CD14-positive monocyte (primary cell): ENCODE data around the gene NUMBL. TPM values are rescaled to one million over a fixed set of nuclear protein-coding genes. Genes with fewer than 3 reads are reported as not detected.

Experiments used
- DNase-seq, 3 donors: peaks; one replicate each; pipeline ENCODE4 v3.0.0-alpha.2; 2011 to 2022
- H2AFZ ChIP-seq: 2 replicates; pipeline ENCODE4 v1.6.0; 2012; ENCODE audit warnings: mild to moderate bottlenecking, low read depth, low read length, inconsistent platforms; ENCODE audit not compliant: insufficient read depth, poor library complexity, severe bottlenecking
- H3K27ac ChIP-seq, 2 donors: 1 replicate in 1 of 2; 2 replicates in 1 of 2; pipeline ENCODE4 v1.5.1; 2012 to 2013; ENCODE audit warnings: low read length in 2 of 2, control low read depth in 1 of 2, inconsistent platforms in 1 of 2, low read depth in 1 of 2, mild to moderate bottlenecking in 1 of 2
- H3K27me3 ChIP-seq, 2 donors: one replicate each; pipeline versions ENCODE4 v1.6.0 to v1.6.1; 2011 to 2013; ENCODE audit warnings: low read length in 2 of 2; ENCODE audit not compliant: control insufficient read depth in 2 of 2, insufficient read depth in 2 of 2
- H3K36me3 ChIP-seq, 2 donors: replicated peaks in 1 of 2; 1 replicate in 1 of 2; 2 replicates in 1 of 2; pipeline versions ENCODE4 v1.5.1 to v1.6.1; 2012 to 2013; ENCODE audit warnings: low read length in 2 of 2, control low read depth in 1 of 2, inconsistent platforms in 1 of 2, mild to moderate bottlenecking in 1 of 2; ENCODE audit not compliant: insufficient read depth in 2 of 2, control insufficient read depth in 1 of 2
- H3K4me1 ChIP-seq, 2 donors: 1 replicate in 1 of 2; 2 replicates in 1 of 2; pipeline versions ENCODE4 v1.5.1 to v1.6.1; 2012 to 2013; ENCODE audit warnings: low read length in 2 of 2, control low read depth in 1 of 2, inconsistent platforms in 1 of 2, mild to moderate bottlenecking in 1 of 2, moderate library complexity in 1 of 2; ENCODE audit not compliant: insufficient read depth in 2 of 2, control insufficient read depth in 1 of 2
- H3K4me2 ChIP-seq: replicated peaks from 2 replicates; pipeline ENCODE3; 2012; ENCODE audit warnings: low read length, moderate library complexity, mild to moderate bottlenecking; ENCODE audit not compliant: poor library complexity, severe bottlenecking; ENCODE audit errors: extremely low read depth
- H3K4me3 ChIP-seq, 3 experiments: fragments of 200-600 bp in 1 of 3; sonication (generic) in 1 of 3; replicated peaks in 1 of 3; 1 replicate in 2 of 3; 2 replicates in 1 of 3; pipeline ENCODE4 v1.5.1; 2011 to 2013; ENCODE audit warnings: low read length in 3 of 3, mild to moderate bottlenecking in 3 of 3, control low read depth in 2 of 3, low read depth in 2 of 3, inconsistent platforms in 1 of 3, moderate library complexity in 1 of 3
- H3K79me2 ChIP-seq: 2 replicates; pipeline ENCODE4 v1.6.0; 2012; ENCODE audit warnings: mild to moderate bottlenecking, control low read depth, inconsistent platforms, low read length, moderate library complexity; ENCODE audit not compliant: insufficient read depth
- H3K9ac ChIP-seq: 2 replicates; pipeline ENCODE4 v1.6.0; 2017; ENCODE audit warnings: low read length, mild to moderate bottlenecking; ENCODE audit not compliant: insufficient read depth, poor library complexity, severe bottlenecking
- H3K9me3 ChIP-seq, 2 donors: replicated peaks in 1 of 2; 1 replicate in 1 of 2; 2 replicates in 1 of 2; pipeline versions ENCODE4 v1.5.1 to v1.6.1; 2012 to 2013; ENCODE audit warnings: low read length in 2 of 2, control low read depth in 1 of 2; ENCODE audit not compliant: control insufficient read depth in 1 of 2, insufficient read depth in 1 of 2
- H4K20me1 ChIP-seq: 2 replicates; pipeline ENCODE4 v1.6.0; 2012; ENCODE audit warnings: mild to moderate bottlenecking, low read length, control low read depth, moderate library complexity; ENCODE audit not compliant: insufficient read depth
- H3K27ac Mint-ChIP-seq, 7 donors: one replicate each; pipeline ENCODE4 v1.8.0; 2020; ENCODE audit warnings: mild to moderate bottlenecking in 7 of 7, mixed read lengths in 7 of 7, moderate library complexity in 6 of 7, inconsistent platforms in 2 of 7
- H3K27me3 Mint-ChIP-seq, 3 donors: one replicate each; pipeline ENCODE4 v1.8.0; 2021 to 2022; ENCODE audit warnings: low read depth in 3 of 3, mild to moderate bottlenecking in 3 of 3, mixed read lengths in 3 of 3, moderate library complexity in 3 of 3, inconsistent platforms in 1 of 3
- H3K36me3 Mint-ChIP-seq, 2 donors: one replicate each; pipeline ENCODE4 v1.8.0; 2020; ENCODE audit warnings: mixed read lengths in 2 of 2, inconsistent platforms in 1 of 2, mild to moderate bottlenecking in 1 of 2
- H3K4me1 Mint-ChIP-seq: one replicate; pipeline ENCODE4 v1.8.0; 2020; ENCODE audit warnings: mild to moderate bottlenecking, mixed read lengths
- H3K4me3 Mint-ChIP-seq, 2 donors: one replicate each; pipeline ENCODE4 v1.8.0; 2020; ENCODE audit warnings: mild to moderate bottlenecking in 2 of 2, mixed read lengths in 2 of 2, moderate library complexity in 1 of 2
- H3K9me3 Mint-ChIP-seq, 7 donors: one replicate each; pipeline ENCODE4 v1.8.0; 2020 to 2022; ENCODE audit warnings: mixed read lengths in 7 of 7, mild to moderate bottlenecking in 6 of 7, moderate library complexity in 6 of 7, inconsistent platforms in 2 of 7
- CTCF ChIP-seq: fragments of 200-600 bp; IDR thresholded peaks from one replicate; pipeline ENCODE4 v1.8.0; 2022; ENCODE audit warnings: antibody characterized with exemption, mild to moderate bottlenecking
- WGBS: methylation state at CpG from one replicate; pipeline ENCODE4 v1.1.5; 2013; ENCODE audit warnings: missing lambda C conversion rate; ENCODE audit not compliant: insufficient coverage; 5-methylcytosine and 5-hydroxymethylcytosine counted together
- intact Hi-C, 2 donors: fragments of 100-400 bp; cut with micrococcal nuclease; formaldehyde crosslinking; loops; one replicate each; pipeline versions ENCODE4 v1.15.0 to v1.15.1; 2023
- polyA plus RNA-seq, 3 donors: library from polyadenylated mRNA; depleted of rRNA in 1 of 3; unstranded in 2 of 3; stranded (reverse) in 1 of 3; fragments of 300-500 nt in 2 of 3; fragments of >200 nt in 1 of 3; fragmentation: Illumina TruSeq in 2 of 3; gene quantifications; 1 replicate in 2 of 3; 2 replicates in 1 of 3; pipeline ENCODE4 v1.2.3, GENCODE V29; 2012 to 2021

NUMBL gene
- polyA plus RNA-seq, 3 donors: 0.12 to 7.2 (median 0.45) TPM

DNA sequence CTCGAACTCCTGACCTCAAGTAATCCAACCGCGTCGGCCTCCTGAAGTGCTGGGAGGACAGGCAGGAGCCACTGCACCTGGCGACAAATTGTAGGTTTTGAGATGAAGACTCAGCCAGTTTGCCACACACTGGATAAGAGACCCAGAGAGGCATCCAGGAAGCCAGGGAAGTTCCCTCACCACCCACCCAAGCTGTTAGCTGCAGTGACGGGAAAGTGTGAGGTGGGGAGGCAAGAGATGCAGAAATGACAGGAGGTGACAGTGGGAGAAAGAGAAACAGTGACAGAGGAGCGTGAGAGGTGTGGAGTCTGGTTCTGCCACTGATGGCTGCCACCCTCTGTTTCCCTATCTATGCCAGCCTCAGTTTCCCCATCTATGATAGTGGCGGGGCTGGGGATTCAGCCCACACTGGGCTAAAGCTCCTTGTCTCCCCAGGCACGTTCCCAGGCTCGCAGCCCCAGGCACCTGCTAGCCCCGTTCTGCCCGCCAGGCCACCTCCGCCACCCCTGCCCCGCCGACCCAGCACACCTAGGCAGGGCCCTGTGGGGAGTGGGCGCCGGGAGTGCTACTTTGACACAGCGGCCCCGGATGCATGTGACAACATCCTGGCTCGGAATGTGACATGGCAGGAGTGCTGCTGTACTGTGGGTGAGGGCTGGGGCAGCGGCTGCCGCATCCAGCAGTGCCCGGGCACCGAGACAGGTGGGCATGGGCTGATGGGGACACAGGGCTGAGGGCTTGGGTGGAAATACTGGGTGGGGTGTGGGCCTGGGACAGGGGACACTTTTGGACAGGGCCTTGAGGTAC lies 68.3 kb downstream of the NUMBL start:
- Histone ChIP-seq H3K4me3 (no peak overlapping the region), H3K27me3 (no peaks in the 10 kb centered on the region), H3K9ac (no peak overlapping the region), H4K20me1 (no peaks in the 10 kb centered on the region), H3K4me1 (no peaks in the 10 kb centered on the region), H3K79me2 (no peaks in the 10 kb centered on the region), H3K9me3 (no peaks in the 10 kb centered on the region), H3K4me2 (no peak overlapping the region), H3K27ac (no peak overlapping the region), H2AFZ (no peak overlapping the region), H3K36me3 (peaks cover 6 to 43% of the 10 kb centered on the region in 2 donors)
- intact Hi-C loops: no loop called here
- TF ChIP-seq CTCF: no peak
- WGBS: 93% methylated on average over 21 of the region's 24 CpGs
- no peak overlapping the region for H3K4me3 Mint-ChIP-seq
- peak overlapping the region in 1 of 7 donors; percentile 73 for H3K27ac Mint-ChIP-seq
- peaks cover 0 to 2% (median 0%) of the 10 kb centered on the region in 7 donors for H3K9me3 Mint-ChIP-seq
- H3K27me3 Mint-ChIP-seq: peaks cover 0 to 2% (median 0%) of the 10 kb centered on the region in 3 donors
- peaks cover 39 to 52% of the 10 kb centered on the region in 2 donors for H3K36me3 Mint-ChIP-seq
- H3K4me1 Mint-ChIP-seq: no peaks in the 10 kb centered on the region
- DNase-seq: no peak

DNA sequence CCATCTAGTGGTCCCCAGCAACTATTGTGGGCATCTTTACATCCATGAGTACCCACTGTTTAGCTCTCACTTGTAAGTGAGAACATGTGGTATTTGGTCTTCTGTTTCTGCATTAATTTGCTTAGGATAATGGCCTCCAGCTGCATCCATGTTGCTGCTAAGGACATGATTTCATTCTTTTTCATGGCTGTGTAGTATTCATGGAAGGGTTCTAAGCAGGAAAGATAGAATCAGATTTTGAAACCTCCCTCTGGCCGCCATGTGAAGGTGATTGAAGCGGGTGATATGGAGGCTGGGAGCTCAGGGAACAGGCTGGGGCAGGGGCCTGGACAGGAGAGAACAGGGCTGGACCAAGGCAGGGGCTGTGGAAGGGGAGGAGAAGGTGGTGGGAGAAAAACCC lies 69.2 kb downstream of the NUMBL start:
- Mint-ChIP-seq H3K27ac (no peak overlapping the region), H3K4me3 (no peak overlapping the region), H3K9me3 (peaks cover 0 to 2% (median 0%) of the 10 kb centered on the region in 7 donors), H3K27me3 (peaks cover 0 to 2% (median 0%) of the 10 kb centered on the region in 3 donors), H3K4me1 (no peaks in the 10 kb centered on the region), H3K36me3 (peaks cover 36 to 49% of the 10 kb centered on the region in 2 donors)
- TF ChIP-seq CTCF: no peak
- Histone ChIP-seq H3K4me2 (no peak overlapping the region), H2AFZ (no peak overlapping the region), H3K27ac (no peak overlapping the region), H3K4me1 (no peaks in the 10 kb centered on the region), H3K9me3 (no peaks in the 10 kb centered on the region), H3K4me3 (no peak overlapping the region), H3K9ac (no peak overlapping the region), H4K20me1 (no peaks in the 10 kb centered on the region), H3K36me3 (peaks cover 6 to 43% of the 10 kb centered on the region in 2 donors), H3K27me3 (no peaks in the 10 kb centered on the region), H3K79me2 (no peaks in the 10 kb centered on the region)
- 71% methylated on average over 2 of the region's 2 CpGs for WGBS
- intact Hi-C loops: no loop called here
- no peak for DNase-seq
